Dendritic cell treated with granulocyte-macrophage colony-stimulating factor and Interleukin-4, amounts not matched to agents 40 ng/mL and 50 ng/mL, for 4 days (primary cell): ENCODE data around the gene MAP3K14.

Experiments
- H3K27ac Mint-ChIP-seq: one replicate; pipeline ENCODE4 v1.8.0; 2022; ENCODE audit warnings: mild to moderate bottlenecking, mixed read lengths
- H3K27me3 Mint-ChIP-seq: one replicate; pipeline ENCODE4 v1.8.0; 2022; ENCODE audit warnings: mild to moderate bottlenecking, mixed read lengths
- H3K36me3 Mint-ChIP-seq: one replicate; pipeline ENCODE4 v1.8.0; 2022; ENCODE audit warnings: low read depth, mixed read lengths
- H3K4me1 Mint-ChIP-seq: one replicate; pipeline ENCODE4 v1.8.0; 2022; ENCODE audit warnings: low read depth, mixed read lengths
- H3K4me3 Mint-ChIP-seq: one replicate; pipeline ENCODE4 v1.8.0; 2022; ENCODE audit warnings: mild to moderate bottlenecking, moderate library complexity, mixed read lengths
- H3K9me3 Mint-ChIP-seq: one replicate; pipeline ENCODE4 v1.8.0; 2022; ENCODE audit warnings: mixed read lengths
- intact Hi-C: fragments of 100-400 bp; cut with micrococcal nuclease; formaldehyde crosslinking; loops from one replicate; pipeline ENCODE4 v1.15.0; 2022

MAP3K14 gene

GRCh38 chr17:45227101-45227925 lies 89.5 kb downstream of the MAP3K14 start:
- peaks cover 64% of the 10 kb centered on the region for H3K36me3 Mint-ChIP-seq

GRCh38 chr17:45226576-45226975 lies 90.2 kb downstream of the MAP3K14 start:
- H3K36me3 Mint-ChIP-seq = peaks cover 59% of the 10 kb centered on the region
- intact Hi-C loops = loop anchor here (5.0 kb wide), 1 partner anchor 91 kb away; the partner anchor contains the start of gene MAP3K14
- H3K27me3 Mint-ChIP-seq = no peaks in the 10 kb centered on the region
- H3K9me3 Mint-ChIP-seq = no peaks in the 10 kb centered on the region
- peaks cover 89% of the 10 kb centered on the region for H3K4me1 Mint-ChIP-seq
- peak overlapping the region; percentile 93 for H3K4me3 Mint-ChIP-seq
- peak overlapping the region; percentile 97 for H3K27ac Mint-ChIP-seq

More at GRCh38 chr17:45227101-45227925, 89.5 kb downstream of the MAP3K14 start:
- peak overlapping the region; percentile 93 for H3K4me3 Mint-ChIP-seq
- peaks cover 97% of the 10 kb centered on the region for H3K4me1 Mint-ChIP-seq
- intact Hi-C loops = loop anchor here (5.0 kb wide), 1 partner anchor 90 kb away; the partner anchor contains the start of gene MAP3K14
- H3K27ac Mint-ChIP-seq = peak overlapping the region; percentile 97
- no peaks in the 10 kb centered on the region for H3K9me3 Mint-ChIP-seq
- no peaks in the 10 kb centered on the region for H3K27me3 Mint-ChIP-seq

GRCh38 chr17:45225964-45226530 lies 90.8 kb downstream of the MAP3K14 start:
- Mint-ChIP-seq H3K27ac (peak overlapping the region; percentile 97), H3K4me3 (peak overlapping the region; percentile 93), H3K9me3 (no peaks in the 10 kb centered on the region), H3K4me1 (peaks cover 85% of the 10 kb centered on the region), H3K27me3 (no peaks in the 10 kb centered on the region), H3K36me3 (peaks cover 54% of the 10 kb centered on the region)
- intact Hi-C loops = loop anchor here (5.0 kb wide), 1 partner anchor 91 kb away; the partner anchor contains the start of gene MAP3K14

- intact Hi-C loops = loop anchor here (5.0 kb wide), 1 partner anchor 92 kb away; the partner anchor contains the start of gene MAP3K14
- Mint-ChIP-seq H3K27me3 (no peaks in the 10 kb centered on the region), H3K27ac (peak overlapping the region; percentile 97), H3K4me1 (peaks cover 85% of the 10 kb centered on the region), H3K9me3 (no peaks in the 10 kb centered on the region), H3K36me3 (peaks cover 50% of the 10 kb centered on the region), H3K4me3 (peak overlapping the region; percentile 93)
Measured at GRCh38 chr17:45225051-45225700, 91.6 kb downstream of the MAP3K14 start.

GRCh38 chr17:45224671-45225050 lies 92.2 kb downstream of the MAP3K14 start:
- peaks cover 50% of the 10 kb centered on the region for H3K36me3 Mint-ChIP-seq
- H3K9me3 Mint-ChIP-seq = no peaks in the 10 kb centered on the region

GRCh38 chr17:45223539-45224528 lies 93.0 kb downstream of the MAP3K14 start:
- Mint-ChIP-seq H3K4me1 (peaks cover 83% of the 10 kb centered on the region), H3K9me3 (no peaks in the 10 kb centered on the region), H3K4me3 (peak overlapping the region; percentile 93), H3K27me3 (no peaks in the 10 kb centered on the region), H3K27ac (peak overlapping the region; percentile 97), H3K36me3 (peaks cover 56% of the 10 kb centered on the region)
- intact Hi-C loops = no loop called here

More at GRCh38 chr17:45224671-45225050, 92.2 kb downstream of the MAP3K14 start:
- Mint-ChIP-seq H3K27me3 (no peaks in the 10 kb centered on the region), H3K27ac (peak overlapping the region; percentile 97), H3K4me1 (peaks cover 85% of the 10 kb centered on the region), H3K4me3 (peak overlapping the region; percentile 93)
- intact Hi-C loops = loop anchor here (5.0 kb wide), 1 partner anchor 93 kb away; the partner anchor contains the start of gene MAP3K14

- Mint-ChIP-seq H3K4me1 (peaks cover 75% of the 10 kb centered on the region), H3K27ac (peak overlapping the region; percentile 97), H3K4me3 (peak overlapping the region; percentile 93), H3K9me3 (no peaks in the 10 kb centered on the region), H3K27me3 (no peaks in the 10 kb centered on the region), H3K36me3 (peaks cover 60% of the 10 kb centered on the region)
- intact Hi-C loops = no loop called here
Measured at GRCh38 chr17:45222996-45223538, 93.8 kb downstream of the MAP3K14 start.

- Mint-ChIP-seq H3K4me1 (peaks cover 69% of the 10 kb centered on the region), H3K36me3 (peaks cover 66% of the 10 kb centered on the region), H3K27ac (peak overlapping the region; percentile 97), H3K9me3 (no peaks in the 10 kb centered on the region), H3K27me3 (no peaks in the 10 kb centered on the region), H3K4me3 (peak overlapping the region; percentile 93)
- intact Hi-C loops = no loop called here
Measured at GRCh38 chr17:45222289-45222995, 94.4 kb downstream of the MAP3K14 start.

GRCh38 chr17:45222014-45222288 lies 94.9 kb downstream of the MAP3K14 start:
- H3K9me3 Mint-ChIP-seq = no peaks in the 10 kb centered on the region
- intact Hi-C loops = no loop called here
- peak overlapping the region; percentile 93 for H3K4me3 Mint-ChIP-seq
- peaks cover 64% of the 10 kb centered on the region for H3K4me1 Mint-ChIP-seq
- H3K27ac Mint-ChIP-seq = peak overlapping the region; percentile 97
- no peaks in the 10 kb centered on the region for H3K27me3 Mint-ChIP-seq
- H3K36me3 Mint-ChIP-seq = peaks cover 71% of the 10 kb centered on the region

GRCh38 chr17:45221081-45222013 lies 95.5 kb downstream of the MAP3K14 start, which contains the start of gene FMNL1:
FMNL1 (plus strand) TSS chr17:45221885; CDS start chr17:45222125, 240 bp downstream.
- no peaks in the 10 kb centered on the region for H3K27me3 Mint-ChIP-seq
- H3K4me1 Mint-ChIP-seq = peaks cover 59% of the 10 kb centered on the region
- peak within 1 kb of the TSS; percentile 97 for H3K27ac Mint-ChIP-seq
- peaks cover 71% of the 10 kb centered on the region for H3K36me3 Mint-ChIP-seq
- peak within 1 kb of the TSS; percentile 93 for H3K4me3 Mint-ChIP-seq
- intact Hi-C loops = no loop called here
- no peaks in the 10 kb centered on the region for H3K9me3 Mint-ChIP-seq

- Mint-ChIP-seq H3K36me3 (peaks cover 76% of the 10 kb centered on the region), H3K4me1 (peaks cover 51% of the 10 kb centered on the region), H3K9me3 (no peaks in the 10 kb centered on the region), H3K27ac (peak overlapping the region; percentile 26), H3K27me3 (no peaks in the 10 kb centered on the region), H3K4me3 (peak overlapping the region; percentile 77)
- intact Hi-C loops = no loop called here
Measured at GRCh38 chr17:45220079-45220478, 96.7 kb downstream of the MAP3K14 start.
